GM12873 (cell line): ENCODE data around the gene TMEM151B.

Source experiments
- CTCF ChIP-seq: IDR thresholded peaks from 2 replicates; pipeline ENCODE4 v1.5.1; 2012; ENCODE audit warnings: low read depth, mild to moderate bottlenecking, moderate library complexity, low read length, control low read depth; ENCODE audit not compliant: insufficient read depth; ENCODE audit errors: missing control alignments

Gene TMEM151B

GRCh38 chr6:44285552-44286284 lies 15.5 kb downstream of the TMEM151B start:
- no peak for TF ChIP-seq CTCF

GRCh38 chr6:44286285-44286565 lies 16.0 kb downstream of the TMEM151B start:
- TF ChIP-seq CTCF: no peak

- TF ChIP-seq CTCF: peak; percentile 12
These were observed 16.5 kb downstream of the TMEM151B start for GRCh38 chr6:44286747-44287146.

GRCh38 chr6:44289726-44290260 lies 19.5 kb downstream of the TMEM151B start:
- TF ChIP-seq CTCF: no peak

GRCh38 chr6:44291841-44292240 lies 21.6 kb downstream of the TMEM151B start:
- TF ChIP-seq CTCF: no peak

GRCh38 chr6:44292661-44293365 lies 22.6 kb downstream of the TMEM151B start:
- TF ChIP-seq CTCF: no peak
